ENCODE measurements around the gene DHX9. TPM values are rescaled to one million over a fixed set of nuclear protein-coding genes. Genes with fewer than 3 reads are reported as not detected.

Gene DHX9
- total and polyA plus RNA-seq, 10 of the 15 experiments (the other 5 are each of a cell fraction or from before 2014, with no cell fraction given) = 90.7 to 234 (median 217) TPM

DNA sequence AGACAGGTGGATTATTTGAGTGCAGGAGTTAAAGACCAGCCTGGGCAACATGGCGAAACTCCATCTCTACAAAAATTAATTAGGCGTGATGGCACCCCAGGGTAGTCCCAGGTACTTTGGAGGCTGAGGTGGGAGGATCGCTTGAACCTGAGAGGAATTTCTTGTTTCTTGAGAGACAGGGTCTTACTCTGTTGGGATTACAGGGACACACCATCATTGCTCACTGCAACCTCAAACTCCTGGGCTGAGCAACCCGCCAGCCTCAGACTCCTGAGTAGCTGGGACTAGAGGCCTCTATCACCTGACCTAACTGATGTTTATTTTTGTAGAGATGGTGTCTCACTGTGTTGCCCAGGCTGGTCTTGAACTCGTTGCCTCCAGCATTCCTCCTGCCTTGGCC, 24.8 kb downstream of the DHX9 start:
- Histone ChIP-seq H3K9me3 (replicated peaks; ENCODE audit: control insufficient read depth, insufficient read depth, low read length) (no peaks in the 10 kb centered on the region), H3K4me2 (ENCODE audit: control insufficient read depth, insufficient read depth) (no peak overlapping the region), H3K4me1 (ENCODE audit: control insufficient read depth, insufficient read depth, low read length) (no peaks in the 10 kb centered on the region), H3K27me3 (replicated peaks in 1 of 2; ENCODE audit: control insufficient read depth in 2 of 2, insufficient read depth in 2 of 2, low read length in 1 of 2) (no peaks in the 10 kb centered on the region), H3K79me2 (ENCODE audit: control insufficient read depth, insufficient read depth, low read length) (no peaks in the 10 kb centered on the region), H3K36me3 (ENCODE audit: control insufficient read depth in 2 of 2, insufficient read depth in 2 of 2, low read length in 1 of 2) (peaks cover 6 to 45% of the 10 kb centered on the region in 2 experiments), H3K4me3 (no peak overlapping the region), H3K27ac (ENCODE audit: control insufficient read depth, insufficient read depth) (no peak overlapping the region), H4K20me1 (ENCODE audit: control insufficient read depth, insufficient read depth) (no peaks in the 10 kb centered on the region), H2AFZ (ENCODE audit: control insufficient read depth, low read depth, low read length) (no peak overlapping the region), H3K9ac (ENCODE audit: control insufficient read depth, insufficient read depth, low read length) (no peak overlapping the region)
- WGBS (ENCODE audit: insufficient coverage, insufficient replicate concordance, low lambda C conversion rate, missing lambda C conversion rate) = 100% methylated on average over 5 of the region's 5 CpGs
- CTCF ChIA-PET = interaction anchor here (0.6 kb wide), 1 partner anchor 1995 kb away, joined by 3 read pairs; no protein-coding TSS in a partner anchor
- ATAC-seq (no peak), FAIRE-seq (no peak), DNase-seq (ENCODE audit: low read depth, low spot score) (no peak)
- in situ Hi-C loops (cut with MboI) = no loop called here
- BruUV-seq (replicated peaks) = no TSS peak
- RAD21 ChIA-PET (ENCODE audit: unreplicated experiment) = no interaction called here
- SMC1A ChIA-PET (ENCODE audit: uncharacterized antibody, unreplicated experiment) = no interaction called here
- POLR2A ChIA-PET = no interaction called here
- intact Hi-C loops (cut with micrococcal nuclease; ENCODE audit: unreplicated experiment) = loop anchor here (2.0 kb wide), 1 partner anchor 17 kb away; no protein-coding TSS in a partner anchor
- TF ChIP-seq YY1 (IDR thresholded peaks at IDR 0.05; ENCODE audit: low read depth, low read length) = no peak
- TF ChIP-seq POLR2AphosphoS5 (IDR thresholded peaks at IDR 0.05; ENCODE audit: low read length) = peak; percentile 57; the same call in 1 of the 2 replicates

DNA sequence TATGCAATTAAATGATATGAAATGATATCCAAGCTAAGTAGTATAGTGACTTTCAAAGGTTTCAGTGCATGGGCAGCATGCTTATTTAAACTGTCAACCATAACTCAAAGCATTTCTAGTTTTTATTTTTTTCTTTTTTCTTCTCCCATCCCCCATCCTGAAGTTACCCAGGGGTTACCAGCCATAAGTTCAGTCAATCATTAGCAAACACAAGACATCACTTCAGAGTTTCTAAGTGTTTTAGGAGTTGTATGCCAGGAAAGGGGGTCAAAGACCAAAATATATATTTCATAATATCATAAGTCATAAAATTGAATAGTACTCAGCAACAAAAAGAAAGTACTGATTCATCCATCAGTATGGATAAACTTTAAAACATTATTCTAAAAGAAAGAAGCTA, 28.7 kb downstream of the DHX9 start:
- intact Hi-C loops (cut with micrococcal nuclease; ENCODE audit: unreplicated experiment) = no loop called here
- CTCF ChIA-PET = no interaction called here
- SMC1A ChIA-PET (ENCODE audit: uncharacterized antibody, unreplicated experiment) = interaction anchor here (1.4 to 1.5 kb wide), 2 partner anchors 10 to 20 kb away, joined by 3 to 4 read pairs; no protein-coding TSS in a partner anchor

More for the DNA sequence above, 28.7 kb downstream of the DHX9 start:
- no peak for ATAC-seq
- RAD21 ChIA-PET (ENCODE audit: unreplicated experiment) = no interaction called here
- no TSS peak for BruUV-seq (replicated peaks)
- no peak for FAIRE-seq
- no peak for DNase-seq (ENCODE audit: low read depth, low spot score)
- no peak for TF ChIP-seq BRCA1 (IDR thresholded peaks at IDR 0.05; ENCODE audit: low read depth, low read length)
- TF ChIP-seq, protein P1, sequence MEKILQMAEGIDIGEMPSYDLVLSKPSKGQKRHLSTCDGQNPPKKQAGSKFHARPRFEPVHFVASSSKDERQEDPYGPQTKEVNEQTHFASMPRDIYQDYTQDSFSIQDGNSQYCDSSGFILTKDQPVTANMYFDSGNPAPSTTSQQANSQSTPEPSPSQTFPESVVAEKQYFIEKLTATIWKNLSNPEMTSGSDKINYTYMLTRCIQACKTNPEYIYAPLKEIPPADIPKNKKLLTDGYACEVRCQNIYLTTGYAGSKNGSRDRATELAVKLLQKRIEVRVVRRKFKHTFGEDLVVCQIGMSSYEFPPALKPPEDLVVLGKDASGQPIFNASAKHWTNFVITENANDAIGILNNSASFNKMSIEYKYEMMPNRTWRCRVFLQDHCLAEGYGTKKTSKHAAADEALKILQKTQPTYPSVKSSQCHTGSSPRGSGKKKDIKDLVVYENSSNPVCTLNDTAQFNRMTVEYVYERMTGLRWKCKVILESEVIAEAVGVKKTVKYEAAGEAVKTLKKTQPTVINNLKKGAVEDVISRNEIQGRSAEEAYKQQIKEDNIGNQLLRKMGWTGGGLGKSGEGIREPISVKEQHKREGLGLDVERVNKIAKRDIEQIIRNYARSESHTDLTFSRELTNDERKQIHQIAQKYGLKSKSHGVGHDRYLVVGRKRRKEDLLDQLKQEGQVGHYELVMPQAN (conservative IDR thresholded peaks at IDR 0.05) = no peak
- no peak for TF ChIP-seq POLR2A (IDR thresholded peaks at IDR 0.05; ENCODE audit: low read depth, low read length)
- TF ChIP-seq ZNF384 (IDR thresholded peaks at IDR 0.05; ENCODE audit: borderline replicate concordance, low read depth, low read length) = no peak
- TF ChIP-seq, protein P2, sequence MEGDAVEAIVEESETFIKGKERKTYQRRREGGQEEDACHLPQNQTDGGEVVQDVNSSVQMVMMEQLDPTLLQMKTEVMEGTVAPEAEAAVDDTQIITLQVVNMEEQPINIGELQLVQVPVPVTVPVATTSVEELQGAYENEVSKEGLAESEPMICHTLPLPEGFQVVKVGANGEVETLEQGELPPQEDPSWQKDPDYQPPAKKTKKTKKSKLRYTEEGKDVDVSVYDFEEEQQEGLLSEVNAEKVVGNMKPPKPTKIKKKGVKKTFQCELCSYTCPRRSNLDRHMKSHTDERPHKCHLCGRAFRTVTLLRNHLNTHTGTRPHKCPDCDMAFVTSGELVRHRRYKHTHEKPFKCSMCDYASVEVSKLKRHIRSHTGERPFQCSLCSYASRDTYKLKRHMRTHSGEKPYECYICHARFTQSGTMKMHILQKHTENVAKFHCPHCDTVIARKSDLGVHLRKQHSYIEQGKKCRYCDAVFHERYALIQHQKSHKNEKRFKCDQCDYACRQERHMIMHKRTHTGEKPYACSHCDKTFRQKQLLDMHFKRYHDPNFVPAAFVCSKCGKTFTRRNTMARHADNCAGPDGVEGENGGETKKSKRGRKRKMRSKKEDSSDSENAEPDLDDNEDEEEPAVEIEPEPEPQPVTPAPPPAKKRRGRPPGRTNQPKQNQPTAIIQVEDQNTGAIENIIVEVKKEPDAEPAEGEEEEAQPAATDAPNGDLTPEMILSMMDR (IDR thresholded peaks at IDR 0.05 in 2 of 3, conservative IDR thresholded peaks at IDR 0.05 in 1 of 3; ENCODE audit: control insufficient read depth in 2 of 3, extremely low read depth in 1 of 3, insufficient read depth in 1 of 3, low read depth in 3 of 3, low read length in 3 of 3) = no peak
- no peak for TF ChIP-seq TCF12 (IDR thresholded peaks at IDR 0.05; ENCODE audit: low read depth, low read length)
- TF ChIP-seq RFX5 (IDR thresholded peaks at IDR 0.05; ENCODE audit: low read depth, low read length) = no peak
- no peak for TF ChIP-seq NFYA (IDR thresholded peaks at IDR 0.05; ENCODE audit: borderline replicate concordance, low read depth, low read length)
- no peak for TF ChIP-seq EP300 (IDR thresholded peaks at IDR 0.05; ENCODE audit: borderline replicate concordance in 1 of 2, control insufficient read depth in 1 of 2, low read depth in 2 of 2, low read length in 2 of 2)
- Histone ChIP-seq H3K36me3 (ENCODE audit: control insufficient read depth in 2 of 2, insufficient read depth in 2 of 2, low read length in 1 of 2) (peaks cover 12 to 53% of the 10 kb centered on the region in 2 experiments), H3K27ac (ENCODE audit: control insufficient read depth, insufficient read depth) (no peak overlapping the region), H3K4me3 (no peak overlapping the region), H4K20me1 (ENCODE audit: control insufficient read depth, insufficient read depth) (no peaks in the 10 kb centered on the region; the same call in 1 of the 2 replicates), H3K4me2 (ENCODE audit: control insufficient read depth, insufficient read depth) (no peak overlapping the region), H3K79me2 (ENCODE audit: control insufficient read depth, insufficient read depth, low read length) (peaks cover 2% of the 10 kb centered on the region; the same call in 1 of the 2 replicates), H3K9me3 (replicated peaks; ENCODE audit: control insufficient read depth, insufficient read depth, low read length) (no peaks in the 10 kb centered on the region), H3K4me1 (ENCODE audit: control insufficient read depth, insufficient read depth, low read length) (no peaks in the 10 kb centered on the region), H3K9ac (ENCODE audit: control insufficient read depth, insufficient read depth, low read length) (no peak overlapping the region), H2AFZ (ENCODE audit: control insufficient read depth, low read depth, low read length) (no peak overlapping the region), H3K27me3 (replicated peaks in 1 of 2; ENCODE audit: control insufficient read depth in 2 of 2, insufficient read depth in 2 of 2, low read length in 1 of 2) (no peaks in the 10 kb centered on the region)
- POLR2A ChIA-PET = no interaction called here
- in situ Hi-C loops (cut with MboI) = no loop called here
